GM10266 (cell line): ENCODE results near the gene CTBP1.

Experiments
- DNase-seq: peaks from one replicate; pipeline ENCODE4 v3.0.0; 2012; ENCODE audit errors: extremely low spot score
- CTCF ChIP-seq: IDR thresholded peaks from 2 replicates; pipeline ENCODE4 v1.5.1; 2012; ENCODE audit warnings: mild to moderate bottlenecking, low read depth; ENCODE audit not compliant: control insufficient read depth, insufficient read depth; ENCODE audit errors: missing control alignments

CTBP1 gene

DNA sequence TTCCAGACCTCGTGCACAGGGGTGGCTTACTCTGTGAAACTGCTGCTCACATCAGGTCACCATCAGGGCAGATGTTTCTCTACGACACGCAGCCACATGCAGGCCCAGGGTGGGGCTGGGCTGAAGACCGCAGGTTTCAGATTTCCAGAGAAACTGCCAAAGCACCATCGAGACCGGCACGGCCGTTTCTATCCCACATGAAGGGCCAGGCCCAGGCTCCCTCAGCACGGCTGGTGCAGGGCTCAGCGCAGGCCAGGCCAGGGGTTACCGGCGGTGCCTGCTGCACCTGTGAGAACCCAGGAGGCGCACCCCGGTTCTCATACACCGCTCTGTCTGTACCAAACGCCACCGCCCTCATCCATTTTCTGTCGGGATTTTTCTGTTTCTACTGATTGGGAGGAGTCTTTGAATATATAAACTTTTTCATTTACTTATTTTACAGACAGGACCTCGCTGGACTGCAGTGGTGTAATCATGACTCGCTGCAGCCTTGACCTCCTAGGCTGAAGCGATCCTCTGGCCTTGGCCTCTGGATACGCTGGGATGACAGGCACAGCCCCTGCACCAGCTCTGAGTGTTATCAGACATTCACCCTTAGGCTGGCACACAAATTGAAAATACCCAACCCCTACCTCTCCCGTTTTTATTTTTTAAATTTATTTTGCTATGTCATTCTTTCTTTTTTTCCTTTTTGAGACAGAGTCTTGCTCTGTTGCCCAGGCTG, 17.1 kb downstream of the CTBP1 start:
- DNase-seq = no peak
- TF ChIP-seq CTCF = no peak

DNA sequence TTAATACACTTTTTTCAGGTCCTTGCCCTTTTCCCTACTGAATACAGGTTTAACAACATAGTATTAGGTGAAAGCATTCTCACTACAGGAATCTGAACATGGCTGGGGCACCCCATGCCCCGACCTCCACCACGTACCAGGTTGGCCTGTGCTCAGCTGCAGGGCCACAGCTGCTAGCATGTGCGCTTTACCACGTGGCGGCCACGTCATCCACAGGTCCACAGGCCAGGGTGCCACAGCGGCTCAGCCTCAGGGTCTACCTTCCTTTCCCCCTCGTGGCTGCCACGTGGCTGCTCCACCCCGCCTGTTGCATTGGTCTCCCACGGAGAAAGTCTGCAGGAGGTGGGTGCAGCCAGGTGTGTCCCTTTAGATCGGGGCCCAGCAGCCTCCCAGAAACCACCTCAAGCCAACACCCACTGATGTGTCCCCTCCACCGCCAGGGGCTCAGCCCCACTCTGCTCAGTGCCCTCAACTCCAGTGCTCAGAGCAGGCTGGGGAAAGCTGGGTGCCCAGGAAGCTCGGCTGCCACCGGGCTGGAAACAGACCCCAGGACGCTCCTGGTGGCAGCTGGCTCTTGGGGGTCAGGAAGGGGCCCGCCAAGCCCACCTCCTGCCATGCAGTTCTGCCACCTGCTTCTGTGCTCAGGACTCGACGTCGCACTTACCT, 17.8 kb downstream of the CTBP1 start:
- TF ChIP-seq CTCF = no peak

GRCh38 chr4:1230316-1230715, 18.6 kb downstream of the CTBP1 start:
- DNase-seq = no peak
- TF ChIP-seq CTCF = no peak

More for the DNA sequence above, 17.8 kb downstream of the CTBP1 start:
- DNase-seq = no peak

GRCh38 chr4:1229117-1229849, 19.6 kb downstream of the CTBP1 start:
- TF ChIP-seq CTCF = no peak
- DNase-seq = no peak

- TF ChIP-seq CTCF = no peak
- no peak for DNase-seq
These were observed 21.1 kb downstream of the CTBP1 start for GRCh38 chr4:1227816-1228215.

DNA sequence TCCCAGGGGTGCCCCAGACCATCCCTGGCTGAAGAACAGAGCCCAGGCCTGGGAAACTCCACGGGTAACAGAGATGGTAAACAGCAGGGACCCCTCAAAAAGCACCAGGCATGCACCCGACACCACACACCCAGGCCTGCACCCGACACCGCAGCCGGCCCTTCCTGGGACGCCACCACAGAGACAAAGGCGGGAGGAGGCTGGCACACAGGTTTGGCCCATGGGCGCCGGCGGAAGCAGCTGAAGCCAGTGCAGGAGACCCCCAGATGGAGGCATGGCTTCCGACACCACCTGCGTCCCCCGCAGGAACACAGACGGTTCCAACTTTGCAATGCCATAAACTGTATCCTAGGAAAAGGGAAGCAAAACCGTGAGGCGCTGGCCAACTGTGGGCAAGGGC, 22.3 kb downstream of the CTBP1 start:
- TF ChIP-seq CTCF = no peak
- DNase-seq = no peak

DNA sequence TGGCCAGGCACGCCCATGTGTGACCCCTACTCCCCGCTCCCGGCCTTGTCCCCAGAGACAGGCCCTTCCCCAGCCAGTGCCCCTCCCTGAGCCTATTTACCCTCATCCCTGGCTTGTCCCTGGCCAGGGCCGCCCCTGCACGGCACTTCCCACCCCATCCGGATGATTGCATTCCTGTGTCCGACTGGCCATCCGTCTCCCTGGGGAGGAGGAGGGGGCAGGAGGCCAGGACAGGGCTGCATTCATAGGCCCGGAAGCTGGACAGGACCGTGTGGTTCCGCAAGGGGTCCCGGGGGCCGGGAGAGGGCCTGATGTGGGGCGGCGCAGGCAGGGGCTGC, 22.8 kb downstream of the CTBP1 start:
- DNase-seq = no peak
- TF ChIP-seq CTCF = no peak
